ENCODE results near the gene NFIC.
"Not testable (repeated sequence)": the region's sequence is repeated elsewhere in the genome, so short reads cannot be mapped to it uniquely, and the experiment has no call there.

Gene NFIC

DNA sequence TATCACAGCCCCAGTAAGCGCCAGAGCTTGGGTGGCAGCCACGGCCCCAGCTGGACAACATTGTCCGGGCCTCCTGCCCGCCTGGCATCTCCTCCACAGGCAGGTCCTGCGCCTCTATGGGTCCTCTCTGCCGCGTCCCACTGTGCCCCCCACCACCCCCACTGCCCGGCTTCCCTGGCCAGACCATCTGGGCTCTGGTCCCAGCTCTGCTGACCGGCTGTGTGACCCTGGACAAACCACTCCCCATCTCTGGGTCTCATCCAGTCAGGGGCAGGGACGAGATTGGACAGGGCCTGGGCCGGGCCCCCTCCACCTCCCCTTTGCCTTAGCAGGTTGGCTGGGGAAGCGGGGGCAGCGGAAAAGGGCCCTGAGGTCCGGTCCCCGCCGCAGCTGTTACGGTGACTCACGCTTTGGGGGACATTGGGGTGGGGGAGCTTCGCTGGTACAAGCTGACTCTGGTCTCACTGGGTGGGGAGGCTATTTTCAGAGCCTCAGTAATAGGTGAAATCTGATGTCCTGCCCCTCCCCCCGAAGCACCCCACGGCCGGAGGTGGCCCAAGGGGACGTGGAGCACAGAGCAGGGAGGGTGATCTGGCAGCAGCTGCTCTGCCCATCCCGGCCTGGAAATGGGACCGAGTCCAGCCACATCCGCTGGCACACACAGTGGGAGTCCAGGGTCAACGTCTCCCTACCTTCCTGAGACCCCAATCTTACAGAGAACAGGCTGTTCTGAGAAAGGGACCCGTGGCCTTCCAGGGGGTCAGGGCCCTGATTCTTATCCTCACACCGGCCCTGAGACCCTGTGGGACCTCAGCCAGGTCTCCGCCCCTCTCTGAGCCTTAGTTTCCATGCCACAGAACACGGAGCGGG lies 9.1 kb downstream of the NFIC start:
- Histone ChIP-seq H3K4me1 (ENCODE audit: insufficient read depth, low read length, severe bottlenecking) (no peaks in the 10 kb centered on the region), H3K9ac (ENCODE audit: low read length) (no peak overlapping the region), H3F3A (ENCODE audit: insufficient read depth, low read length) (no peaks in the 10 kb centered on the region), H3K4me3 (ENCODE audit: low read depth, low read length, poor library complexity, severe bottlenecking) (no peak overlapping the region), H3K36me3 (ENCODE audit: insufficient read depth, low read length) (no peaks in the 10 kb centered on the region), H4K20me1 (ENCODE audit: insufficient read depth, low read length) (no peaks in the 10 kb centered on the region), H3K9me3 (ENCODE audit: low read length) (no peaks in the 10 kb centered on the region), H3K27me3 (ENCODE audit: insufficient read depth, low read length) (no peaks in the 10 kb centered on the region), H2AFZ (ENCODE audit: low read length) (no peak overlapping the region), H3K27ac (ENCODE audit: low read depth, low read length, poor library complexity, severe bottlenecking) (no peak overlapping the region), H3K9me2 (ENCODE audit: low read depth, low read length) (no peaks in the 10 kb centered on the region), H3K4me2 (ENCODE audit: low read length) (no peak overlapping the region), H3K79me2 (ENCODE audit: insufficient read depth, low read length) (no peaks in the 10 kb centered on the region)
- TF ChIP-seq, protein P1, sequence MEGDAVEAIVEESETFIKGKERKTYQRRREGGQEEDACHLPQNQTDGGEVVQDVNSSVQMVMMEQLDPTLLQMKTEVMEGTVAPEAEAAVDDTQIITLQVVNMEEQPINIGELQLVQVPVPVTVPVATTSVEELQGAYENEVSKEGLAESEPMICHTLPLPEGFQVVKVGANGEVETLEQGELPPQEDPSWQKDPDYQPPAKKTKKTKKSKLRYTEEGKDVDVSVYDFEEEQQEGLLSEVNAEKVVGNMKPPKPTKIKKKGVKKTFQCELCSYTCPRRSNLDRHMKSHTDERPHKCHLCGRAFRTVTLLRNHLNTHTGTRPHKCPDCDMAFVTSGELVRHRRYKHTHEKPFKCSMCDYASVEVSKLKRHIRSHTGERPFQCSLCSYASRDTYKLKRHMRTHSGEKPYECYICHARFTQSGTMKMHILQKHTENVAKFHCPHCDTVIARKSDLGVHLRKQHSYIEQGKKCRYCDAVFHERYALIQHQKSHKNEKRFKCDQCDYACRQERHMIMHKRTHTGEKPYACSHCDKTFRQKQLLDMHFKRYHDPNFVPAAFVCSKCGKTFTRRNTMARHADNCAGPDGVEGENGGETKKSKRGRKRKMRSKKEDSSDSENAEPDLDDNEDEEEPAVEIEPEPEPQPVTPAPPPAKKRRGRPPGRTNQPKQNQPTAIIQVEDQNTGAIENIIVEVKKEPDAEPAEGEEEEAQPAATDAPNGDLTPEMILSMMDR (IDR thresholded peaks at IDR 0.05; ENCODE audit: low read length) = no peak
- no peak for TF ChIP-seq EZH2 (IDR thresholded peaks at IDR 0.05; ENCODE audit: borderline replicate concordance, low read length)

DNA sequence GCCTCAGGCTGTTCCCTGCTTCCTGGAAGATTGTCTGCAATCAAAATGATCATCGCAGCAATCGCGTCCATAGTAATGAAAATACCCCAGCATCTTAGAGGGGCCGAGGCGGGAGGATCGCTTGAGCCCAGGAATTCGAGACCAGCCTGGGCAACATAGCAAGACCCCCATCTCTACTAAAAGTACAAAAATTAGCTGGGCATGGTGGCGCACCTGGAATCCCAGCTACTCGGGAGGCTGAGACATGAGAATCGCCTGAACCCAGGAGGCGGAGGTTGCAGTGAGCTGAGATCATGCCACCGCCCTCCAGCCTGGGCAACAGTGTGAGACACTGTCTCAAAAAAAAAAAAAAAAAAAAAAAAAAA lies 9.7 kb downstream of the NFIC start:
- H2AFZ ChIP-seq (ENCODE audit: low read length); H3K9me3 ChIP-seq (ENCODE audit: low read length); H3K27ac ChIP-seq (ENCODE audit: low read depth, low read length, poor library complexity, severe bottlenecking); H3K9ac ChIP-seq (ENCODE audit: low read length); H3K4me3 ChIP-seq (ENCODE audit: low read depth, low read length, poor library complexity, severe bottlenecking); H3F3A ChIP-seq (ENCODE audit: insufficient read depth, low read length); H3K9me2 ChIP-seq (ENCODE audit: low read depth, low read length); H4K20me1 ChIP-seq (ENCODE audit: insufficient read depth, low read length); H3K27me3 ChIP-seq (ENCODE audit: insufficient read depth, low read length); H3K4me1 ChIP-seq (ENCODE audit: insufficient read depth, low read length, severe bottlenecking); H3K36me3 ChIP-seq (ENCODE audit: insufficient read depth, low read length); H3K4me2 ChIP-seq (ENCODE audit: low read length); H3K79me2 ChIP-seq (ENCODE audit: insufficient read depth, low read length): not testable (repeated sequence)

DNA sequence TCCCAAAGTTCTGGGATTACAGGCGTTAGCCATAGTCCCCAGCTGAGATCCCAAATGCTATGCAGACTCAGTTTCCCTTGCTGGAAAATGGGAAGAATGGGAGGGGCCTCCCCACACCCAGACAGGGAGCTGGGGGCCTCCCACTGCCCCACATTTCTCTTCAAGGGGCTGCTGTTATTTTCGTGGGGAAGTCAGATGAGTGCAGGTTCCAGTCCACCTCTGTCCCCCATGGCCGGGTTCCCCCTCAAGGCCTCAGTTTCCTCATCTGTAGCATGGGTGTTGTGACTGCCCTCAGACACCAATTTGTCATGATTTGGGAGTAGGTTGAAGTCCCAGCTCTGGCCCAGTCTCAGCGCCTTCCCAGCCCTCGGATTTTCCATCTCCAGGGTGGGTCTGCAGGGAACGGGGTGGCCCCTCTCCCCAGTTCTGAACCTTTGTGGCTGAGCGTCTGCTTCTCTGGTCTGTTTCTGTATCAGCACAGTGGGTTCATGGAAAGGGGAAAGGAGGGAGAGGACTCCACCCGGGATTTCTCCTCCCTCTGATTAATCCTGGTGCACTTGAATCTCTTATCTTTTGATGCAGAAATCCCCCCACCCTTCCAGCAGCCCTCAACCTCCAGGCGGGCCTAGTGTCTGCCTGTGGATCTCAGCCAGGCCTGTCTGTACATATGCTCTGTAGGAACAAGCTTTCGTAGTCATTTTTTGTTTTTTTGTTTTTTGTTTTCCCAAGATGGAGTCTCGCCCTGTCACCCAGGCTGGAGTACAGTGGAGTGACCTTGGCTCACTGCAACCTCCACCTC lies 12.2 kb downstream of the NFIC start:
- no peak overlapping the region for H3K4me3 ChIP-seq (ENCODE audit: low read depth, low read length, poor library complexity, severe bottlenecking)
- no peaks in the 10 kb centered on the region for H3K36me3 ChIP-seq (ENCODE audit: insufficient read depth, low read length)
- H2AFZ ChIP-seq (ENCODE audit: low read length) = no peak overlapping the region
- no peak overlapping the region for H3K27ac ChIP-seq (ENCODE audit: low read depth, low read length, poor library complexity, severe bottlenecking)
- no peaks in the 10 kb centered on the region for H4K20me1 ChIP-seq (ENCODE audit: insufficient read depth, low read length)
- TF ChIP-seq EZH2 (IDR thresholded peaks at IDR 0.05; ENCODE audit: borderline replicate concordance, low read length) = no peak
- TF ChIP-seq, protein P1 (IDR thresholded peaks at IDR 0.05; ENCODE audit: low read length) = no peak
- H3K4me1 ChIP-seq (ENCODE audit: insufficient read depth, low read length, severe bottlenecking) = no peaks in the 10 kb centered on the region
- H3K9me3 ChIP-seq (ENCODE audit: low read length) = no peaks in the 10 kb centered on the region
- H3K27me3 ChIP-seq (ENCODE audit: insufficient read depth, low read length) = no peaks in the 10 kb centered on the region
- H3K9ac ChIP-seq (ENCODE audit: low read length) = no peak overlapping the region
- H3F3A ChIP-seq (ENCODE audit: insufficient read depth, low read length) = no peaks in the 10 kb centered on the region
- H3K79me2 ChIP-seq (ENCODE audit: insufficient read depth, low read length) = no peaks in the 10 kb centered on the region
- H3K9me2 ChIP-seq (ENCODE audit: low read depth, low read length) = no peaks in the 10 kb centered on the region
- H3K4me2 ChIP-seq (ENCODE audit: low read length) = no peak overlapping the region

All from OCI-LY1 (cell line).